Mesenteric fat pad (tissue), 1 donor: ENCODE measurements around the gene WDR43. TPM values are rescaled to one million over a fixed set of nuclear protein-coding genes. Genes with fewer than 3 reads are reported as not detected.
"Not testable (repeated sequence)": the region's sequence is repeated elsewhere in the genome, so short reads cannot be mapped to it uniquely, and the experiment has no call there.

Source experiments
- DNase-seq: peaks from one replicate; pipeline ENCODE4 v3.0.0-alpha.2; 2020; ENCODE audit warnings: low spot score
- total RNA-seq: library from RNA; stranded (reverse); fragmentation: NEBNext Ultra II Directional; extraction: Animal tissue kit (Norgen Biotek cat#: 25700); gene quantifications from one replicate; pipeline ENCODE4 v1.2.1, GENCODE V29; 2021
- donor health status: DM: yes; HTN: yes; CAD: no.

Gene WDR43
- total RNA-seq, 1 donor from 2014 or later: 98.8 TPM

DNA sequence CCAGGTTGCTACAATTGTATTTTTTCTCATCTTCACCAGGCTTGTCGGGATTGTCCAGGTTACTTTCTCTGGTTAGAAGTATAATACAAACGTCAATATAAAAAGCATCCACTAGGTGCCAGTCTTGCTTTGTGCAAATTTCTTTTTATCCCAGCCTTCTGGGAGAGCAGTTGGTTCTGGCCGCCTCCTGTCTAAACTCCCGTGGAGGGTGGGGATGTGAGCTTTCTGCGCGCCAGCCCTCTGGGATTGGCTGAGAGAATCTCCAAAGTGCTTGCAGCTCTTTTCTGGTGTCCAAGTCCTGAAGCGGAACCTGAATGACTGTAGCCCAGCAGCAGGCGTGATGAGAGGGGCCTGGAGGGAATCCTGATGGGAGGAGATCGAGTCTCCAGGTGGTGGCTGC, 64.2 kb downstream of the WDR43 start:
- no peak for DNase-seq

GRCh38 chr2:28960401-28960800, 65.9 kb downstream of the WDR43 start:
- DNase-seq: no peak

- DNase-seq: no peak
Observed at GRCh38 chr2:28962505-28962904, 68.0 kb downstream of the WDR43 start.

DNA sequence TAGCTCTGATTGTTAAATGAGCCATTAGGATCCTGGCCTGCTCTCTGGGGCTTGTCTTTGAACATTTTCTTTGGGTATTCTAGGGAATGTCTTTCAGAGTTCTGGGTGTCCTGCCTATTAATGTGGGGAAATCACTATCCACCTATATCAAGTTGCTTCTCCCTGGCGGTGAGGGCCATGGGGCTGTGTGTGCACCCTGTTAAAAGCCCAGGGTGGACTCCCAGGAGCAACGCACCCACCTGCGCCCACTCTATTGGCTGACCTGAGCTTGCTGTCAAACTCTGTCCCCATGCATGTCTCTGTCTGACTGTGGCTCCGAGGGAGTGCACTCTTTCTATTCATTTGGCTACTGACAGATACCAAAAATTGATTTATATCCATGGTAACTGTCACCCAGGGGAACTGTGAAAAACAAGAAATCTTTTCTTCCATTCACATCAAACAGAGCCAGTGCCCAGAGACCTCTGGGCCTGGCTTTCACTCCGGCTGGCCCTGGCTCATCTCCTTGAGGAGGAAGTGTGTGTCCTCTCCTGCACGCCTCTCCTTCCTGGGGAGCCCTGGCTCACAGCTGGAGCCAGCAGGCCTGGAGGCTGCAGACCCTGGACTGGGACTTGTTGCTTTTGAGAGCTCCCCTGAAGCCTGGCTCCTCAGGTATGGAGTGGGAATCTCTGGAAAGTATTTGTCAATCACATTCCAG, 76.1 kb downstream of the WDR43 start:
- no peak for DNase-seq

- no peak for DNase-seq
Observed at GRCh38 chr2:28972778-28973335, 78.4 kb downstream of the WDR43 start.

DNA sequence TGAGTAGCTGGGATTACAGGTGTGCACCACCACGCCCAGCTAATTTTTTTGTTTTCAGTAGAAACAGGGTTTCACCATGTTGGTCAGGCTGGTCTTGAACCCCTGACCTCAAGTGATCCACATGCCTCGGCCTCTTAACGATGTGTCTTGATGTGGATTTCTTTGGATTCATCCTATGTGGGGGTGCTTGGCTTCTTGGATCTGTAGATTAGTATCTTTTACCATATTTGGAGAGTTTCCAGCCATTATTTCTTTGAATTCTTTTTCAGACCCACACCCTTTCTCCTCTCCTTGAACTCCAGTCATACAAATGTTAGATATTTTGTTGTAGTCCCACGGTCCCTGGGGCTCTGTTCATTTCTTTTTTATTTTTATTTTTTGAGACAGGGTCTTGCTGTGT, 79.8 kb downstream of the WDR43 start:
- DNase-seq: no peak

DNA sequence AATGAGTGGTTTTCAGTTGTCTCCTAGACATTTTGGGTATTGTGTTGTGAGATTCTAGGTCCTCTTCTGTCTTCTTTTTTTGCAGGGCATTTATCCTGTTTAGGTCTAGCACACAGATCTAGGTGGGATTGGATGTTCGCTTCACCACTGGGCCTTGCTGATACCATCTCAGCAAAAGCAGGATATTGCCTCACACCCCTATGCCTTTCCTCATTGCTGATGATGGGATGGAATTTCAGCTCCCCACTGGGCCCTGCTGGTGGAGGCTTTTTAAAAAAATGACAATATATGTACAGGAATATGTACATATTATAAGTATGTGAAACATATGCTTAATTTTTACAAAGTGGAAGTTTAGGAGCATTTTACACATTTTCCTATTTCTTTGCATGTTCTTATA, 81.2 kb downstream of the WDR43 start:
- no peak for DNase-seq

DNA sequence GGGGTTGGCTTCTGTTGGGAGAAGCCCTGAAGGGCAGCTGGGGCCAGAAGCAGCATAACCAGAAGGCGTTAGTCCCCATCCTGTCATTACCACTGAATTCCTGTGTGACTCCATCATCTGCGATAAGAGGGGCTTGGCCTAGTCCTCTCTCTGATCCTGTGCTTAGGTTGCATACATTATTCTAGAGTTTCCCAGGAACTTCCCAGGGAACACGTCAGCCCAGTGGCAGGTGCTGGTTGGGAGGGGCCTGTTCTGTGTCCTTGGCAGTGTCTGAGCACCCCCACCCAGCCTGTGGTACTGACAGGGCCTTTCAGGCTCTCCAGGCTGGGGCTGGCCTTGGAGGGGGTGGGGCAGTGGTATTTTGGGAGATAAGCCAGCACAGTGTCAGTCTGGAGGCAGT, 82.1 kb downstream of the WDR43 start:
- DNase-seq: no peak

DNA sequence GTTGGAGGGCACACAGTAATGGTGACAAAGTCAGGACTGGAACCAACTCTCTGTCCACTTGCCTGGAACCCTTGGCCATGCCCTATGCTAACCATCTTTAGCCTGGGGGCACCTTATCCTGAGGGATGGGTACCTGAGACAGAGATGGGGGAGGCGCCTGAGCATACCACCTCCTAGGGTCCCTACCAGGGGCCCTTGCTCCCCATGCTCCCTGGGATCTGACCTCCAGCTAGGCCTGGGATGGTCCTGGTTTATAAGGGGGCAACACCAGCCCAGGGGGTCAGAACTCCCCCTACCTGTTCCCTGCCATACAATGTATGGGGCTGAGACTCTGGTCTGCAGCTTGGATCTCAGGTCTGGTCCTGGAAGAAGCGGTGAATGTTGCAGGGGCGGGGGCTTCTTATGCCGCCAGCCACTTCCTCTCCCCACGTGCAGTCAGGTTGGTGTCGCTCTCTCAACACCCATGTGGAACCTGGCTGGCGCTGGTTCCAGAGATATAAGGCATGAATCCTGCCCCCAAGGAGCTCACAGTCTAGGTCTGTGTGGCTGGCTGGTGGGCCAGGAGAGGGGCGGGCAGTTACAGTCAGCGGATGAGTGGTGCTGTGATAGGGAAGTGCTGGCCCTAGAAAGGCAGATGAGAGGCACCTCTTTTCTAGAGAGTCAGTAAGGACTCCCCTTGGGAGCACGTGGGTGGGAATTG, 82.9 kb downstream of the WDR43 start:
- no peak for DNase-seq

- DNase-seq: not testable (repeated sequence)
Observed at GRCh38 chr2:28978001-28978400, 83.5 kb downstream of the WDR43 start.

DNA sequence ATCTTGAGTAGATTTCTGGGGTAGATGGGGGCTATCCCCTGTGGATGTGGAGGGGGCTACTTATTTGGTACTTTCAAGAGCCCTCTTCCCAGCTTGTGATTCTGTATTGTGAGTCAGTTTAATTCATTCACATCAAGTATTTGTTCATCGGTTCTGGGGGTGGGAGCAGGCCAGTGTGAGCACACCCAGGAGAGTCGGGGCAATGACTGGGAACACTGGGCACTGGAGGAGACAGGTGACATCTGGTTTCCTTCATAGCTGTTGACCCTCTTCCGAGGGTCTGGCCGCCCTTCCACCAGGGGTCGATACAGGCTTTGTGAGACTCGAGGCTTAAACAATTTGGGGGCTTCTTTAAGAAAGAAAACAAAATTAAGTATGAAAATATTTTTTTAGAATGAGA, 84.1 kb downstream of the WDR43 start:
- DNase-seq: no peak

- no peak for DNase-seq
Observed at GRCh38 chr2:28979041-28979440, 84.6 kb downstream of the WDR43 start.

GRCh38 chr2:28979576-28980366, 85.3 kb downstream of the WDR43 start:
- no peak for DNase-seq

- no peak for DNase-seq
Observed at GRCh38 chr2:28980368-28981015, 86.0 kb downstream of the WDR43 start.

DNA sequence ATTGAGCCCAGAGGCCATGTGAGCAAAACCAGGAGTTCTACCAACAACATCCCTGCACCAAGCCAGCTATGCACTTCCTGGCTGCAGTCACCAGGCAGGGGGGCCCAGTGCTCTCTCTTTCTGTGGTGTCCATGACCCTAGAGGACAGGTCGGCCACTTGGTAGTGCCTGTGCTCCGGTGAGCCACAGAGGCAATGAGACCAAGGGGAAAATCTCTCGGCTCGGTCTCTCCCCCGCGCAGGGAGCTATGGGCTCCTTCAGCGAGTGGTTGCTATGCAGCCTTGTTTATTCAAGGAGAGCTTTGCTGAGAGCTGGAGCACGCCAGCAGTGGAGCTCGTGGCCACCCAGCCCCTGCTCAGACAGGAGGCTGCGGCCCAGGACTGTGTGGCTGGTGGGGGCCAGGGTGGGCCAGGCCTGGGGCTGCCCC, 86.6 kb downstream of the WDR43 start, which contains the start of gene TOGARAM2:
Gene TOGARAM2, plus strand, starts transcription at position 283 of the 426 bp plus-strand sequence. CDS start 13,537 bp downstream, outside the sequence.
- DNase-seq: no peak

DNA sequence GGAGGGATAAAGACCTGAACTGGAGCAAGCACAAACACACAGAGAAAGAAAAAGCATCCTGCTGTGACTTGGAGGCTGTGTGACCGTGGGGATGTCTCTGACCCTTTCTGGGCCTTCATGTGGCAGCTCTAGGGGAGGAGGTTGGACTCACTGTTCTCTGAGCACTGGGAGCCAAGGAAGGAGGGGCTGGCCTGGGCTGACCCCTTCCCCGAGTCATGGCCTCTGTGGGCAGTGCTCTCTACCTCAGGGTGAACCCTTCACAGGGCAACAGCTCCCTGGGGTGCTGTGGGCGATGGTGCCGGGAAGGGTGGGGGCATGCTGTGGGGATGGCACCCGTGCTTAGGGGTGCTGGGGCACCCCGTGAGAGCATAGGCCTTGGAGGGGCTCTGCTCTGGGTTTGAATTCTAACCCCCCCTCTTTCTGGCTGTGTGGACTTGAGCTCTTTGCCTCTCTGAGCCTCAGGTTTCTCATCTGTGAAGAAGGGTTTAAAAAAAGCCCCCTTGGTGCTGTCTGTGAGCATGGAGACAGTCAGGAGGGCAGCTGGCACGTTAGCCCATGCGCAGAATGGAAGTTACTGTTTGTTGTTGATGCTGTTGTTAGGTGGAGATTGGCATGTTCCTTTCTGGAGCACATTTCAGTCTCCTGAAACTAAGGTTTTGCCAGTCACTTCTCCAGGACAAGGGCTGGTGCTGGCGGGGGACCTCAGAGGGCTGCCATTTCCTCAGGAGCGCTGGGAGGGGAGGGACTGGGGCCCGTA, 87.3 kb downstream of the WDR43 start:
- DNase-seq: no peak

DNA sequence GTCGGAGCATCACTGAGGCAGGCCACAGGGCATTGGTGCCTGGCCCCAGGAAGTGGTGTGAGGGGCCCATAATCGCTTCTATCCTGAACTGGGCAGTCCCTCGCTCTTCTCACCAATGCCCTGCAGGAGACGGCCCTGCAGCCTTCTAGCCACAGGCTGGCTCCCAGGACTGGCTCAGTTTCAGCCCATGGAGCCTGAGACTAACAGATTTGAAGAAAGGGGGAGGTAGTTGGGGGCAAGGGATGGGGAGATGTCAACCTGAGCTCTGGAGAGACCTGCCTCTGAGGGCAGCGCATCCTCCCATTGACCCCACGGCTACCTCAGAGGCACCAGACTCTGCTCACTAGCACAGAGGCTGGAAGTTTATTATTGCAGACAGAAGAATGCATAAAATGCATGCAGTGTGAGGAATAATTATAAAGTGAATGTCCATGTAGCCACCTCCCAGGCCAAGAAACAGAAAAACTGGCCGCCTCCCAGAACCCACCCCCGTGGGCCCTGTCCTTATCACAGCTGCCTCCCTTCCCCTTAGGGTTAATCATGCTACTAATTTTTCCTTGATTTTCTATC, 88.0 kb downstream of the WDR43 start:
- no peak for DNase-seq

GRCh38 chr2:28986429-28986828, 92.0 kb downstream of the WDR43 start:
- DNase-seq: no peak

DNA sequence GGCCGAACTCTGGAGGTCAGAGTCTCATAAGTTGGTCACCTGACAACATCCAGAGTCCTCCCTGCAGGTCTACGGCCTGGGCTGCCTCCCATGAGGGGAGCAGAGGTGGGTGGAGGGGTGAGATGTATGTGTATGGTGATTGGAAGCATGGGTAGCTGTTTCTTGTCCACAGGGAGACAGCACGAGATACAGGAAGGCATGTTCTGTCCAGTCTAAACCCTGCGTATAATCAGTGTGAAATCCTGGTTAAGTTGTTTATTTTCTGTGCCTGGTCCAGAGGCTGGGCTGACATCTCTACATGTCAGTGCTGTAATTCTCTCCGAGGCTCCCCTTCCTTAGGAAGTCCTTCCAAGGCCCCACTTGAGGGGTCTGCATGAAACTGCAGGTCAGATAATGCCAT, 95.5 kb downstream of the WDR43 start:
- no peak for DNase-seq

DNA sequence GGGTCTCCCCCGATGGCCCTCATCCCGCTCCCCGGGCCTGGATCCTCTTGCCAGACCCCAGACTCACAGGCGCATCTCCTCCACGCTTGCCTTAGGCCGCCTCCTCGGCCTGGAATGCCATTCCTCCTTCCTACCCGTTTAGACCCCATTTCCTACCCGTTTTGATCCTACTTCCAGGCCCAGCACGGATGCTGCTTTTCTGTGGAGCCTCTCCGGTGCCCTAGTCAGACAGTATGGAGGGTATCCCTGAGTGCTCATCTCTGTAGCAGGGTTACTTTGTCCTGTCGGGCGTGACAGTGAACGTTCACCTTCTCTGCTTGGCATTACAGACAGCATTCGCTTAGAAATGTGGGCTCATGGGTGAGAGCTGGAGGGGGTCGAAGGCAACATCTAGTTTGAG, 96.0 kb downstream of the WDR43 start:
- no peak for DNase-seq
